WTC11 (cell line): ENCODE measurements around the gene TCF7L1. TPM values are rescaled to one million over a fixed set of nuclear protein-coding genes. Genes with fewer than 3 reads are reported as not detected.

Experiments
- ATAC-seq: fragments of 200-7000 bp; cut with Tn5 transposase; 2 replicates; pipeline ENCODE4 v1.10.0; 2021; ENCODE audit warnings: mild to moderate bottlenecking, moderate library complexity
- CTCF ChIA-PET: fragments of 300-600 bp; sonication (Branson Sonifier 250); formaldehyde crosslinking; loops from one replicate; lab custom pipeline; 2021; ENCODE audit warnings: antibody characterized with exemption; lab: Charles Lee
- POLR2A ChIA-PET: fragments of 350-600 bp; sonication (Branson Sonifier 250); formaldehyde crosslinking; loops from one replicate; lab custom pipeline; 2021; ENCODE audit warnings: antibody characterized with exemption; lab: Charles Lee
- DNase-seq: peaks from one replicate; pipeline ENCODE4 v3.0.0; 2021; ENCODE audit warnings: low spot score
- H3K27ac Mint-ChIP-seq: 2 replicates; pipeline ENCODE4 v1.8.0; 2021; ENCODE audit warnings: mixed read lengths
- H3K27me3 Mint-ChIP-seq: 2 replicates; pipeline ENCODE4 v1.8.0; 2021; ENCODE audit warnings: low read depth, mild to moderate bottlenecking, moderate library complexity, mixed read lengths
- H3K36me3 Mint-ChIP-seq: 2 replicates; pipeline ENCODE4 v1.8.0; 2021; ENCODE audit warnings: mixed read lengths
- H3K4me1 Mint-ChIP-seq: 2 replicates; pipeline ENCODE4 v1.8.0; 2022; ENCODE audit warnings: mixed read lengths
- H3K4me3 Mint-ChIP-seq: 2 replicates; pipeline ENCODE4 v1.8.0; 2021; ENCODE audit warnings: mild to moderate bottlenecking, moderate library complexity, mixed read lengths
- H3K9me3 Mint-ChIP-seq: 2 replicates; pipeline ENCODE4 v1.8.0; 2021; ENCODE audit warnings: mixed read lengths
- AR ChIP-seq: fragments of 250-450 bp; sonication (Bioruptor Pico); IDR thresholded peaks from 2 replicates; pipeline ENCODE4 v1.9.0; 2021; ENCODE audit warnings: mild to moderate bottlenecking
- CREB1 ChIP-seq: sonication (generic); formaldehyde crosslinking; IDR thresholded peaks from 2 replicates; pipeline ENCODE4 v1.8.0; 2023; ENCODE audit warnings: mild to moderate bottlenecking, missing genetic modification reagents
- ETV6 ChIP-seq: sonication (generic); formaldehyde crosslinking; IDR thresholded peaks from 2 replicates; pipeline ENCODE4 v1.8.1; 2022; ENCODE audit warnings: mild to moderate bottlenecking, missing genetic modification reagents
- JAZF1 ChIP-seq: fragments of 250-450 bp; sonication (Bioruptor Pico); IDR thresholded peaks from 2 replicates; pipeline ENCODE4 v1.9.0; 2021; ENCODE audit warnings: moderate library complexity, mild to moderate bottlenecking, inconsistent platforms
- NR2C2 ChIP-seq: sonication (generic); formaldehyde crosslinking; IDR thresholded peaks from 2 replicates; pipeline ENCODE4 v1.8.0; 2022; ENCODE audit warnings: mild to moderate bottlenecking, missing genetic modification reagents
- NR3C1 ChIP-seq: sonication (generic); formaldehyde crosslinking; conservative IDR thresholded peaks from 2 replicates; pipeline ENCODE4 v1.8.1; 2023; ENCODE audit warnings: low read depth, mild to moderate bottlenecking, missing genetic modification reagents
- PREB ChIP-seq: sonication (generic); formaldehyde crosslinking; IDR thresholded peaks from 2 replicates; pipeline ENCODE4 v1.8.1; 2022; ENCODE audit warnings: mild to moderate bottlenecking, missing genetic modification reagents, moderate library complexity, borderline replicate concordance
- ZBTB21 ChIP-seq: sonication (generic); formaldehyde crosslinking; IDR thresholded peaks from 2 replicates; pipeline ENCODE4 v1.8.1; 2023; ENCODE audit warnings: mild to moderate bottlenecking, missing genetic modification reagents, borderline replicate concordance
- ZNF263 ChIP-seq: sonication (generic); formaldehyde crosslinking; IDR thresholded peaks from 2 replicates; pipeline ENCODE4 v1.8.1; 2022; ENCODE audit warnings: low read depth, mild to moderate bottlenecking, moderate library complexity, missing genetic modification reagents
- ZNF416 ChIP-seq: fragments of 250-450 bp; sonication (Bioruptor Pico); IDR thresholded peaks from 2 replicates; pipeline ENCODE4 v1.9.0; 2021; ENCODE audit warnings: mild to moderate bottlenecking, inconsistent platforms
- ZNF425 ChIP-seq: fragments of 250-450 bp; sonication (Bioruptor Pico); conservative IDR thresholded peaks from 2 replicates; pipeline ENCODE4 v1.9.0; 2021; ENCODE audit warnings: mild to moderate bottlenecking
- total RNA-seq: library from RNA; stranded (reverse); gene quantifications from 3 replicates; pipeline ENCODE4 v1.2.3, GENCODE V29; 2021
- TF ChIP-seq, protein P1 (sequence below): sonication (generic); formaldehyde crosslinking; IDR thresholded peaks from 2 replicates; pipeline ENCODE4 v1.8.0; 2023; ENCODE audit warnings: mild to moderate bottlenecking, missing genetic modification reagents
- TF ChIP-seq, protein P2 (sequence below): sonication (generic); formaldehyde crosslinking; IDR thresholded peaks from 2 replicates; pipeline ENCODE4 v1.8.1; 2023; ENCODE audit warnings: mild to moderate bottlenecking, missing genetic modification reagents, moderate library complexity
- TF ChIP-seq, protein P3 (sequence below): sonication (generic); formaldehyde crosslinking; IDR thresholded peaks from 2 replicates; pipeline ENCODE4 v1.8.1; 2022; ENCODE audit warnings: low read depth, mild to moderate bottlenecking, moderate library complexity, missing genetic modification reagents, borderline replicate concordance
- TF ChIP-seq, protein P4 (sequence below): fragments of 250-450 bp; sonication (Bioruptor Pico); IDR thresholded peaks from 2 replicates; pipeline ENCODE4 v1.9.0; 2021; ENCODE audit warnings: mild to moderate bottlenecking, borderline replicate concordance

TCF7L1 gene
- total RNA-seq, 1 experiment from 2014 or later: 104 TPM

GRCh38 chr2:85353876-85354285, 220.7 kb downstream of the TCF7L1 start:
- H3K36me3 Mint-ChIP-seq: peaks cover 26% of the 10 kb centered on the region
- TF ChIP-seq, protein P1, sequence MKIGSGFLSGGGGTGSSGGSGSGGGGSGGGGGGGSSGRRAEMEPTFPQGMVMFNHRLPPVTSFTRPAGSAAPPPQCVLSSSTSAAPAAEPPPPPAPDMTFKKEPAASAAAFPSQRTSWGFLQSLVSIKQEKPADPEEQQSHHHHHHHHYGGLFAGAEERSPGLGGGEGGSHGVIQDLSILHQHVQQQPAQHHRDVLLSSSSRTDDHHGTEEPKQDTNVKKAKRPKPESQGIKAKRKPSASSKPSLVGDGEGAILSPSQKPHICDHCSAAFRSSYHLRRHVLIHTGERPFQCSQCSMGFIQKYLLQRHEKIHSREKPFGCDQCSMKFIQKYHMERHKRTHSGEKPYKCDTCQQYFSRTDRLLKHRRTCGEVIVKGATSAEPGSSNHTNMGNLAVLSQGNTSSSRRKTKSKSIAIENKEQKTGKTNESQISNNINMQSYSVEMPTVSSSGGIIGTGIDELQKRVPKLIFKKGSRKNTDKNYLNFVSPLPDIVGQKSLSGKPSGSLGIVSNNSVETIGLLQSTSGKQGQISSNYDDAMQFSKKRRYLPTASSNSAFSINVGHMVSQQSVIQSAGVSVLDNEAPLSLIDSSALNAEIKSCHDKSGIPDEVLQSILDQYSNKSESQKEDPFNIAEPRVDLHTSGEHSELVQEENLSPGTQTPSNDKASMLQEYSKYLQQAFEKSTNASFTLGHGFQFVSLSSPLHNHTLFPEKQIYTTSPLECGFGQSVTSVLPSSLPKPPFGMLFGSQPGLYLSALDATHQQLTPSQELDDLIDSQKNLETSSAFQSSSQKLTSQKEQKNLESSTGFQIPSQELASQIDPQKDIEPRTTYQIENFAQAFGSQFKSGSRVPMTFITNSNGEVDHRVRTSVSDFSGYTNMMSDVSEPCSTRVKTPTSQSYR (CRISPR knock-in tag): no peak
- TF ChIP-seq, protein P2, sequence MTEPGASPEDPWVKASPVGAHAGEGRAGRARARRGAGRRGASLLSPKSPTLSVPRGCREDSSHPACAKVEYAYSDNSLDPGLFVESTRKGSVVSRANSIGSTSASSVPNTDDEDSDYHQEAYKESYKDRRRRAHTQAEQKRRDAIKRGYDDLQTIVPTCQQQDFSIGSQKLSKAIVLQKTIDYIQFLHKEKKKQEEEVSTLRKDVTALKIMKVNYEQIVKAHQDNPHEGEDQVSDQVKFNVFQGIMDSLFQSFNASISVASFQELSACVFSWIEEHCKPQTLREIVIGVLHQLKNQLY (CRISPR knock-in tag): no peak
- no peak for TF ChIP-seq CREB1 (CRISPR knock-in tag)
- no peak for TF ChIP-seq NR3C1 (CRISPR knock-in tag)
- TF ChIP-seq PREB (CRISPR knock-in tag): no peak
- TF ChIP-seq, protein P3, sequence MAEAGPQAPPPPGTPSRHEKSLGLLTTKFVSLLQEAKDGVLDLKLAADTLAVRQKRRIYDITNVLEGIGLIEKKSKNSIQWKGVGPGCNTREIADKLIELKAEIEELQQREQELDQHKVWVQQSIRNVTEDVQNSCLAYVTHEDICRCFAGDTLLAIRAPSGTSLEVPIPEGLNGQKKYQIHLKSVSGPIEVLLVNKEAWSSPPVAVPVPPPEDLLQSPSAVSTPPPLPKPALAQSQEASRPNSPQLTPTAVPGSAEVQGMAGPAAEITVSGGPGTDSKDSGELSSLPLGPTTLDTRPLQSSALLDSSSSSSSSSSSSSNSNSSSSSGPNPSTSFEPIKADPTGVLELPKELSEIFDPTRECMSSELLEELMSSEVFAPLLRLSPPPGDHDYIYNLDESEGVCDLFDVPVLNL (CRISPR knock-in tag): no peak
- TF ChIP-seq ETV6: no peak
- TF ChIP-seq ZNF263: no peak
- TF ChIP-seq JAZF1: no peak
- TF ChIP-seq, protein P4, sequence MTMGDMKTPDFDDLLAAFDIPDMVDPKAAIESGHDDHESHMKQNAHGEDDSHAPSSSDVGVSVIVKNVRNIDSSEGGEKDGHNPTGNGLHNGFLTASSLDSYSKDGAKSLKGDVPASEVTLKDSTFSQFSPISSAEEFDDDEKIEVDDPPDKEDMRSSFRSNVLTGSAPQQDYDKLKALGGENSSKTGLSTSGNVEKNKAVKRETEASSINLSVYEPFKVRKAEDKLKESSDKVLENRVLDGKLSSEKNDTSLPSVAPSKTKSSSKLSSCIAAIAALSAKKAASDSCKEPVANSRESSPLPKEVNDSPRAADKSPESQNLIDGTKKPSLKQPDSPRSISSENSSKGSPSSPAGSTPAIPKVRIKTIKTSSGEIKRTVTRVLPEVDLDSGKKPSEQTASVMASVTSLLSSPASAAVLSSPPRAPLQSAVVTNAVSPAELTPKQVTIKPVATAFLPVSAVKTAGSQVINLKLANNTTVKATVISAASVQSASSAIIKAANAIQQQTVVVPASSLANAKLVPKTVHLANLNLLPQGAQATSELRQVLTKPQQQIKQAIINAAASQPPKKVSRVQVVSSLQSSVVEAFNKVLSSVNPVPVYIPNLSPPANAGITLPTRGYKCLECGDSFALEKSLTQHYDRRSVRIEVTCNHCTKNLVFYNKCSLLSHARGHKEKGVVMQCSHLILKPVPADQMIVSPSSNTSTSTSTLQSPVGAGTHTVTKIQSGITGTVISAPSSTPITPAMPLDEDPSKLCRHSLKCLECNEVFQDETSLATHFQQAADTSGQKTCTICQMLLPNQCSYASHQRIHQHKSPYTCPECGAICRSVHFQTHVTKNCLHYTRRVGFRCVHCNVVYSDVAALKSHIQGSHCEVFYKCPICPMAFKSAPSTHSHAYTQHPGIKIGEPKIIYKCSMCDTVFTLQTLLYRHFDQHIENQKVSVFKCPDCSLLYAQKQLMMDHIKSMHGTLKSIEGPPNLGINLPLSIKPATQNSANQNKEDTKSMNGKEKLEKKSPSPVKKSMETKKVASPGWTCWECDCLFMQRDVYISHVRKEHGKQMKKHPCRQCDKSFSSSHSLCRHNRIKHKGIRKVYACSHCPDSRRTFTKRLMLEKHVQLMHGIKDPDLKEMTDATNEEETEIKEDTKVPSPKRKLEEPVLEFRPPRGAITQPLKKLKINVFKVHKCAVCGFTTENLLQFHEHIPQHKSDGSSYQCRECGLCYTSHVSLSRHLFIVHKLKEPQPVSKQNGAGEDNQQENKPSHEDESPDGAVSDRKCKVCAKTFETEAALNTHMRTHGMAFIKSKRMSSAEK (CRISPR knock-in tag): no peak
- TF ChIP-seq NR2C2: no peak
- no peak for TF ChIP-seq ZNF416
- TF ChIP-seq ZNF425: no peak
- TF ChIP-seq ZBTB21 (CRISPR knock-in tag): no peak
- TF ChIP-seq AR: no peak
- TF ChIP-seq, all 79 proteins: peak for 0
- ChIA-PET POLR2A (interaction anchor here (1.0 to 1.4 kb wide), 5 partner anchors 26 to 258 kb away, joined by 3 to 11 read pairs (median 6); partner anchors contain the start of genes C2orf68, MAT2A and TGOLN2), CTCF (interaction anchor here (0.8 to 1.9 kb wide), 8 partner anchors 13 to 288 kb away, joined by 3 to 11 read pairs (median 3); no protein-coding TSS in a partner anchor)
- H3K27me3 Mint-ChIP-seq: no peaks in the 10 kb centered on the region
- DNase-seq: no peak
- H3K27ac Mint-ChIP-seq: peak overlapping the region; percentile 49; the same call in 1 of the 2 replicates
- no peaks in the 10 kb centered on the region for H3K9me3 Mint-ChIP-seq
- no peak for ATAC-seq
- peak overlapping the region; percentile 100 for H3K4me3 Mint-ChIP-seq
- peaks cover 16% of the 10 kb centered on the region for H3K4me1 Mint-ChIP-seq
